Measurements from ENCODE around the gene MRPL52.
"Not testable (repeated sequence)": the region's sequence is repeated elsewhere in the genome, so short reads cannot be mapped to it uniquely, and the experiment has no call there.

Gene MRPL52

DNA sequence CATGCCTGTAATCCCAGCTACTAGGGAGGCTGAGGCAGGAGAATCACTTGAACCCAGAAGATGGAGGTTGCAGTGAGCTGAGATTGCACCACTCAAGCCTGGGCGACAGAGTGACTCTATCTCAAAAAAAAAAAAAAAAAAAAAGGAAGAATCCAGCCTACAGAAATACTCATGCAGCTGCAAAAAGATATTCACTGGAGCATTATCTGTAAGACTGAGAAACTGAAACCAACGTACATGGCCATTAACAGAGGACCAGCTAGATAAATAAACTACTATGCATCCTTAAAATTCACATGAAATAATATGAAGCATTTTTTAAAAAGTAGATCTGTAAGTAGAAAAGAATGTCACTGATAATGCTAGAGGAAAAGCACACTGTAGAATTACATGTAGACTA lies 18.0 kb upstream of the MRPL52 start:
- no peak for DNase-seq

DNA sequence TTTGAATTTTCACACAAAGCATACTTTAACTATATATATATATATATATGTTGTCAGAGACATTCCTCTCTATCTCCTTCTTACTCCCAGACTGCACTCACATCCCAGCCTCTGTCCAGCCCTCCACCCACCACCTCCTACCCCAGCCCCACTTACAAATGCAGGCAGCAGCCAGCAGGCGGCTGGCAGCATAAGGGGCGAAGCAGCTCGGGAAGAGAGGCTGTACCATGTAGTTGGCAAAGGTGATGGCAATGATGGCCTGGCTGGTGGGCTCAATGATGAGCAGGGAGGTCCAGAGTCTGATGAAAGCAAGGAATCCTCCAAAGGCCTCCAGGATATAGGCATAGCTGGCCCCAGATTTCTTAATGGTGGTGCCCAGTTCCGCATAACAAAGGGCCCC lies 16.9 kb upstream of the MRPL52 start:
- no peak for DNase-seq

DNA sequence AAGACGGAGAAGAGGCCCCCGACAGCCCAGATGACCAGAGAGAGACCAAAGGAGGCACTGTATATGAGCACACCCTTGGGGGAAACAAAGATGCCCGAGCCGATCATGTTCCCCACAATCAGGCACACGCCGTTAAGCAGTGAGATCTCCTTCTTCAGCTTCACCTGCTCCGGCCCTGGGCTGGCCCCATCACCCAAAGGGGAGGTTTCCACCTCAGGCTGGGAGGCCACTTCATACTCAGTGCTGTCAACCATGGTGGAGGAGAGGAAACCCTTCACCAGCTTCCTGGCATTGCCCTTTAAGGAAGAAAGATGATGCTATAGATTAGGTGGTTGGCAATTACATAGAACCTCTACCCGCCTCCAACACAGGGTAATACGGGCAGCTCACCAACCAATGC lies 16.5 kb upstream of the MRPL52 start:
- DNase-seq = no peak

DNA sequence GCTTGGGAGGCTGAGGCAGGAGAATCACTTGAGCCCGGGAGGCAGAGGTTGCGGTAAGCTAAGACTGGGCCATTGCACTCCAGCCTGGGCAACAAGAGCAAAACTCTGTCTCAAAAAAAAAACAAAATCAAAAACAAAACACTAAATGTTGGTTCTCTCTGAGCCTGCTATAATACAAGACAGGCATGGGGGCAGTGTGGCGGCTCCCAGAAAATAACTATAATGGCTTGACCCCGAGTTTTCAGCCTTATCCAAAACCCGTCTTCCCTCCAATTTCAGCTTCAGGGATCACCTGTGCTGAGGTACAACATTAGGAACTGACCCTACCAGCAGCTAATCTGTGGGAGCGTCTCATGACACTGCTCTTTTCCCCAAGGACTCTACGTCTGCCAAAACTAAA lies 15.3 kb upstream of the MRPL52 start:
- no peak for DNase-seq

DNA sequence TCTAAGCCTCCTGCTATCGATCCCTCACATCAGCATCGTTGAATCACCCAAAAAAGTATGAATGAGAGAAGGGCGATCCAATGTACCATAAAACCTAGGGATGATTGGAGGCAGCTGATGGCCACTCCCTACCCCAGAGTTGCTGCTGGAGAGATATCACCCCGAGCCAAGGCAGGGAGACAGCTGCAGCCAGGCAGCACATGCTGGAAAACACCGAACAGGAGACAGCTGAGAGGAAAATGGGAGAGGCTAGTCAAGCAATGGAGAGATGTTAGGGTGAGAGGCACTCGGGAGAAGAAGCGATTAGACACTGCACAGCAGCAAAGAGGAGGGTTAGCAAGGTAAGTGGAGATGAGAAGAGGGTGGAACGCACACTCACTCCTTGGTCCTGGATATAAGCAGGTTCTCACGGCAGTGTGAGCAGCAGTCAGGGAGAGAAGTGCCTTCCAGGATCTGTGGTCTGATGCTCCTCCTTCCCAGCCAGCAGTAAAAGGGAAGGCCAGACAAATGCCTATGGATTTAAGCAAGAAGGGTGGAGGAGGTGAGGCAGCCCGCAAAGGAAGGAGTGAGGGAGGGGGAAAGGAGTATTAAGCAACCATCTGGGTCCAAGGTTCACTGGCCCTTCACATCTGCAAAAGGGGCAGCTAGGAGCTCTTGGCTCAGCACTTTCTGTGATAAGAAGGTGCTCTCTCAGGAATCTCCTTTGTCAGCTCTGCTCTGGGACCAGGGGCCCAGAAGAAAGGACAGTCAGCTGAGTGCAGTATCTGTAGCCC lies 14.6 kb upstream of the MRPL52 start, which contains the start of gene SLC7A7:
TSS of gene SLC7A7 (minus strand) at position 495 of the 773 bp plus-strand sequence. CDS start 2,037 bp downstream, outside the sequence.
- no peak for DNase-seq

DNA sequence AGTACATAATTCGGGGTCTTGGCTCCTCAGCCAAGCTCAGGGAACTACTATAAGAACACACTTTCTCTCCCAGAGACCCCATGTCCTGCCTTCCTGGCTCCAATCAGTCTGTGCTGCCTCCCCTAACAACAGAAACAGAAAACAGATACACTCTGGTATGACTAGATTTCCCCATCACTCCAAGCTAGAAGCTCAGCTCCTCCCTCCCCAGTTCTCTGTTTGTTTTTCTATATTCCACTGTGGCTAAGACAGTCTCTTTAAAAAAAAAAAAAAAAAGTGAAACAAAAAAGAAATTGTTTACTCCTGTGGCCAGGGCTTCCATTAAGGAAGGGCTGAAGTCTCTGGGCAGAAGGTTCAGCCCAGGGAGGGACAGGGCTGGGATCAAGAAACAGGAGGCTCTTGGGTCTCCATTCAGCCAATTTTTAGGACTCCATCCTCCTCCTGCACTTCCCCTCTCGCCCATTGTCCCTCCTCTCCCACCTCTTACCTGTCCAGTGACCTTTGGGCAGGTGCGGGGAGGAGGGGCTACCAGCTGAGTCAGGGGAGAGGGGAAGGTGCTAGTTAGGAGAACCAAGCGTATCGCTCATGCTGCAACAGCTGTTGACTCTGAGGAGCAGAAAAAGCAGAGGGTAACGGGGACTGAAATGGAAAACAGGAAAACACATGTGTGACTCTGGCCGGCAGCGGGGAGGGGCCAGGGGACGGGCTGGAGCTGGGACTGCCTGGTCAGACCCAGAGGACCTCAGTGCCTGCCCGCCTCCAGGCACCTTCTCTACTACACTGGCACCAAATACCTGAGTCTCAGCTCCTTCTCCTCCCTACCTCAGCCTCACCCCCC lies 10.3 kb upstream of the MRPL52 start:
- DNase-seq = no peak

DNA sequence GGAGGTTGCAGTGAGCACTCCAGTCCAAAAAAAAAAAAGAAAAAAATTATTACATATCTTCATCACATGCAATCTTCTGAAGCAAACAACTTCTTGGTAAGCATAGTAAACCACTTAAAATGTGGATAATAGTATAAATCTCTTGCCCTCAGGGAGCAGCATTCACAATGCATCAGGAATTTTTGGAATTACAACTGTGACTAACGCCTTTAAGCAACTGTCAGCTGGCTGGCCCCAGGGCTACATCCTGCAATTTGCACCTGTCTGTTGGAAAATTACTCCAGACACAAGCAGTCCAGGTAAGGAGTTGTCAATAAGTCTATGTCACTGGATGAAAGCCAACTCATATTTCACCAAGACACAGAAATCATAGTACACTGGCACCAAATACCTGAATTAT lies 9.0 kb upstream of the MRPL52 start:
- DNase-seq = no peak

DNA sequence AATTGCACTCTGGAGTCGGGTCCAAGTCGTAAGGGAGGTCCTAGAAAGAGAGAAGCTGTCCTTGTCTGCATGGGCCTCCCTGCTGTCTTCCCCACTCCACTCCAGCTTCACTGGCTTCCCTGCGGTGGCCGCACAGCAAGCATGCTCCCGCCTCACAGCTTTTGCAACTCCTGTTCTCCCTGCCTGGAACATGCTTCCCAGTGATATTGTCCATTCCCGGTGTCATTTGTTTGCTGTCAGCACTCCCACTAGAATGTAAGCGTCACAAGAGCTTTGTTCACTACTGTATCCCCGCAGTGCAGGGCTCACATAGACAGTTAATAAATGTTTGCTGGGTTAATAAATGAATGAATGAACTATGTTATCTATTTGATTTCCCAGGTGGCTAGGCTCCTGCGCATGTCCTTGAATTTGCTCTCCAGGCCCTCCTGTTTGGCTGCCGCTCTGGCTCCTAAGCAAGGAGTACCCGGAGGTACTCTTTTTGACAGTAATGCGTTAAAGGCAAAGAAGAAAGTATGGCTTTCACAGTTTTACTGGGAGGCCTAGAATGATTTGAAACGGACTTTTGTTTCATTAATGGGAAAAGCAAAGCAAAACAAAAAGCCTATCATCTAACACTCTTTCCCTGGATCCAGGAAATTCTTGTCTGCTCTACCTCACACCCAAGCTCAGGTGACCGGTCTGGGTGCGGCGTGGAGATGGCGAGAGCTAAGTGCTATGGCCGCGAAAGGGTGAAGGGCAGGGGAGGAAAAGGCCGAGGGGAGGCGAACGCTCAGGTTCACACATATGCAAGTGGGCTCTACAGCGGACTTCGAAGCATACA lies 8.3 kb upstream of the MRPL52 start:
- DNase-seq = no peak

DNA sequence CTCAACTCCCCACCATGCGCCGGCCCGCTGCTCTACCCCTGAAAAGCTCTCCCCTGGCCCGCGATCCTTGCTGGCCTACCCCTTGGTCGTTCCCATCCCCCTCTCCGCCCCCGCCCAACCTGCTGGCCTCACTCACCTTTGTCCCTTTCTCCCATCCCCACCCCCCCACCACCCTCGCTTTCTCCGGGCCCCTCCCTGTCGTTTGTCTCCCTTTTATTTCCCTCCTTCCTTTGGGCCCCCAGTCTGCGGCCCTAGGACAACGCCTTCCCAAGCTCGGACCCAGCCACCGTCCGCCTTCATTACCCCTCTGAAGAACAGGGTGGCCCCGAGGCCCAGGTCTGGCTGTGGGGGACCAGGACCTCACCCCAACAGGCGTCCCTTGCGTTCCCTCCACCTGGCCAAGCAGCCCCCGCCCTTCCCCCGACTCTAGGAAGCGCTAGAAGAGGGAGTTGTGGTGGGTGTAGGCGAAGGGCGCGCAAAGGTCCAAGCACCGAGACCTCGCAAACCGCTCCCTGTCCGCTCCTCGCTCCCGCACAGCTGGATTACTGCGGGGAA lies 7.6 kb upstream of the MRPL52 start:
- no peak for DNase-seq

DNA sequence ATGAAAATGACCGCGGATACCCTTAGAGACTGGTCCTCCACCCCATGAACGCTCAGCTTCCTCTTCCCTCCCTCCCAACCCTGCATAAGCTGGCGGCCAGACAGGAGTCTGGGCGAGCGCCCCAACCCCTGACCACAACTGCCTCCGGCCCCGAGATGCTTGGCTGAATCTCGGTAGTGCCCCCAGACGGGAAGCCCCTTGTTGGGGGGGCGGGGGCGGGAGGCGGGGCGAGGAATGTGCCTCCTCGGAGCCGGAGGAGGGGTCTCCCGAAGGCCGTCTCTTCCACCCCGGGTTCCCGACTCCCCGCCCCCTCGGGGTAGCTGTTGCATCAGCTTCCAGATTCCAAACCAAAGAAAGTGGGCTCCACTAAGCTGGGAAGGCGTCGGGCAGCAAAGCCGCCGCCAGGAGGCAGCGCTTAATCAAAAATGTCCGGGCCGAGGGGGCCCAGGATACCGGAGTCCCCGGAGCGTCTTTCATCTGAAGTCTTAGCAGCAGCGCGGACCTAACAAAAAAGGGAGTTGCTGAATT lies 7.1 kb upstream of the MRPL52 start:
- DNase-seq = peak; percentile 29 to 75 (median 57)

DNA sequence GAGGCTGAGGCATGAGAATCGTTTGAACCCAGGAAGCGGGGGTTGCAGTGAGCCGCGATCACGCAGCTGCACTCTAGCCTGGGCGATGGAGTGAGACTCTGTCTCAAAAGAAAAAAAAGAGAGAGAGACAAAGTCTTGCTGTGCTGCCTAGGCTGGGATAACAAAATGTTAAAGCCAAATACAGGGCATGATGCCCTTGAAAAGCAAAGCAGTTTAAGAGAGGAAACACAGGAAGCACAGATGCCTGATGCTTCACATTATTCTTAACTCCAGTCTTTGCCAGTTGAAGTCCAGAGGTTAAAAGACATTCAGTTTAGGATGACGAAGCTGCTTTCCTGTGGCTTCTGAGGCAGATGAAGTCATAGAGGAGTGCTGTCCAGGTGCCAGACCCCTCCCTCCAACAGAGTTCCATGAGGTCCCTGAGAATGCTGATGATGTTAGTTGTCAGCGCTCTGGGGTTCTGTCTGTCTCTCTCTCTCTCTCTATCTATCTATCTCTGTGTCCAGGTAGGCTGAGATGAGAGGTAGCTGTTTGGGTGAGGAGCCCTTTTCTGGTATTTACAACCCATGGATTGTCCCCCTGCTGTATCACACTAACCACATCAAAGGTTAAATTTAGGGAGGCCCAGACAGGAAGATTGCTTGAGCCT lies 4.9 kb upstream of the MRPL52 start:
- no peak for DNase-seq

DNA sequence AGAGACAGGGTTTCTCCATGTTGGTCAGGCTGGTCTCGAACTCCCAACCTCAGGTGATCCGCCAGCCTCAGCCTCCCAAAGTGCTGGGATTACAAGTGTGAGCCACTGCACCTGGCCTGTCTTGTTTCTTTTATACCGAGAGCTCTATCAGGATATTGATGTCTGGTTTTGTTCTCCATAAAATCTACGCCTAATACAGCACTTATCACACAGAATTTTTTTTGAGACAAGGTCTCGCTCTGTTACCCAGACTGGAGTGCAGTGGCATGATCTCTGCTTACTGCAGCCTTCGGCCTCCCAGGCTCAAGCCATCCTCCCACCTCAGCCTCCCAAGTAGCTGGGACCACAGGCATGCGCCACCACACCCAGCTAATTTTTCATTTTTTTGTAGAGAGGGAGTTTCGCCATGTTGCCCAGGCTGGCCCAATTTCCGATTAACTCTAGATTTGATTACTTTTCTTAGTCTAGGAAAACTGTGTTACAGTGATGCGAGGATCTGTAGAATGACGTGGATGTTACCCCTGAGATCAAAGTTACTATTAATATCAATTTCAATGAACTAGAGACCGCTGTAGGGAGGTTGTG lies 519 bp upstream of the MRPL52 start:
- DNase-seq = not testable (repeated sequence)

DNA sequence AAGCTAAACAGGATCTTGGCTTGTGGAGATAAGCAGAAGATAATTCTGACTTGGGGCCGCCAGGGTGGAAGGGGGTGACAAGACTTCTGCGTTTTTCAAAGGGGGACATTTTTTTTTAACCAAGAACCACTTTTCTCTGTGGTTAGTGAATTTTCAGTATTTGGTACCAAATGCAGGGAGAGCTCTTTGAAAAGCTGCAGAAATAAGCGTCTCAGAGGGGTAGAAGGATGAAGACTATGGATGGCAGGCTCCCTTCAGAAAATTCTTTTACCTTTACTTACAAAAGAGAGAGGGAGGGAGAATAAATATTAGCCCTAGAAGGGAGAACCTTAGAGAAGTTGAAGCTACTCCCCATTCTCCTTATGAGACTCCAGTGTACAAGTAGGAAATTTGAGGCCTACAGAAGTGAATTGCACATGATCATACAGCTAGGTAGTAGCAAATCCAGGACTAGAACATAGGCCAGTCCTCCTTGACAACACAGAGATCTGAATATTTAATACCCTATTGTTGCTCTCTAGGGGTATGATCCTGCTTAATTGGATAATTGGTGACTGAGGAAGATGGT lies 840 bp downstream of the MRPL52 start:
- DNase-seq = no peak

DNA sequence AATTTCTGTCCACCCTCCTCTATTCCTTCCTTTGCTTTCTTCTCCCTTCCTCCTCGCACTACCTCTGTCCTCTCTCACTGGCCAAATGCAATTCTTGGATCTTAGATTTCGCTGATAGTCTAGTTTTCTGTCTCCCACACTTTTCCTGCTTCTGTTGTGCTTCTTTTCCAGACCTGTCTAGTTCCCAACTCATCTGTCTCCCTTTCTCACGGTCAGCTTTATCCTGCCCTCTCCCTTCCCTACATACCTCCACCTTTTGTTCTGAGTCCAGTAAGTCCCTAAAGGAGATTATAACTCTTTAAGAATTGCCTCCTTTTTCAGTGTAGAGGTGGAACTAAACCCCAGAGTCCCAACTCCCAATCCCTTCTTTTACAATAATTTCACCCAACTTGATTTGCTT lies 5.8 kb downstream of the MRPL52 start:
- no peak for DNase-seq

DNA sequence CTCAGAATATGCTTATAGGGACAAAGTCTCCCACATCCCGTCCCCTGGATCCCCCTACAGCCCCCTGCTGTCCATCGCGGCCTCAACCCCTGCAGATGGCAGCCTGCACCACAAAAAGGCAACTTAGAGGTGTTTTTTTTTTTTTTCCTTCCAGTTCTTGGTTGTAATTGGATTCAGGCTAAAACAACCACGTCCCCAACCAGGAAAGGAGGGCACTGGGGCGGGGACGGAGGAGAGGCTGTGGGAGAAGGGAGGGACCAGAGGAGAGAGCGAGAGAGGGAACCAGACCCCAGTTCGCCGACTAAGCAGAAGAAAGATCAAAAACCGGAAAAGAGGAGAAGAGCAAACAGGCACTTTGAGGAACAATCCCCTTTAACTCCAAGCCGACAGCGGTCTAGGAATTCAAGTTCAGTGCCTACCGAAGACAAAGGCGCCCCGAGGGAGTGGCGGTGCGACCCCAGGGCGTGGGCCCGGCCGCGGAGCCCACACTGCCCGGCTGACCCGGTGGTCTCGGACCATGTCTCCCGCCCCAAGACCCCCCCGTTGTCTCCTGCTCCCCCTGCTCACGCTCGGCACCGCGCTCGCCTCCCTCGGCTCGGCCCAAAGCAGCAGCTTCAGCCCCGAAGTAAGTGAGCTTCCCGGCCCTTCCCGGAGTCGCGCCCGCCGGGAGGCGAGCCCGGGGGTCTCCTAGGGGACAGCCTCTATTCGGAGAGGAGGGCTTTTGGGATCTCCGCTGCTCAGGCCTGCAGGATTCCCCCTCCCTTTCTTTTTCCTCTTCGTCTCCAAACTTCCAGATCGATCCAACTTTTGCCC lies 6.8 kb downstream of the MRPL52 start, which contains the start of gene MMP14:
TSS of gene MMP14 (plus strand) at position 285 of the 813 bp plus-strand sequence. CDS start at position 518, 233 bp downstream.
- no peak for DNase-seq

DNA sequence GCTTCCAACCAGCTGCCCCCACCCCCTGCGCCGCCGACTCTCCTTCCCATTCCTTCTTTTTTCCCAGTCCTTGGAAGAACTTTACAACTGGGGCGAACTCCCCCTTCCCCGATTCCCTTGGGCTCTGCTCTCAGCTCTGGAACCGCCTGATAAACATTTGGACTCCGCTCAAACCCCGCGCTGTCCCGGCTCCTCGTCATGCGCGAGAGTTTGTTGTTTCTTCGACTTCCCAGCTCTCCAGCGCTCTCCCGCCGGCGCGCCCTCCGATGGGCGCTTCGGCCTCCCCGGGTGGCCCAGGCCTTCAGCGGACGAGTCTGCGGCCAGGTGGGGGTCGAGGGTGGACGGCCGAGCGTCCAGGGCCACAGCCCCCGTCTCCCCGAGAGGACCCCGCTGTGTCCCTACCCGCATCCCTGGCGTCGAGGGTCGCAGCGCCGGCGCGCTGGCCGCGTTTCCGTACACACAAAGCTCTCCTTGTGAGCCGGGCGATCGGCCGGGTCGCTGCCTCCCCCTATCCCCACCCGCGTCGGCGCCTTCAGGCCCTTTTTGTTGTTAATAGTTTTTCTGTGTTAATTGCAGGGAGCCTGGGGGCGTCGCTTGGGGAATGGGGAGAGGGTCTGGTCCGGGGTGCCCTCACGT lies 7.5 kb downstream of the MRPL52 start:
- no peak for DNase-seq

DNA sequence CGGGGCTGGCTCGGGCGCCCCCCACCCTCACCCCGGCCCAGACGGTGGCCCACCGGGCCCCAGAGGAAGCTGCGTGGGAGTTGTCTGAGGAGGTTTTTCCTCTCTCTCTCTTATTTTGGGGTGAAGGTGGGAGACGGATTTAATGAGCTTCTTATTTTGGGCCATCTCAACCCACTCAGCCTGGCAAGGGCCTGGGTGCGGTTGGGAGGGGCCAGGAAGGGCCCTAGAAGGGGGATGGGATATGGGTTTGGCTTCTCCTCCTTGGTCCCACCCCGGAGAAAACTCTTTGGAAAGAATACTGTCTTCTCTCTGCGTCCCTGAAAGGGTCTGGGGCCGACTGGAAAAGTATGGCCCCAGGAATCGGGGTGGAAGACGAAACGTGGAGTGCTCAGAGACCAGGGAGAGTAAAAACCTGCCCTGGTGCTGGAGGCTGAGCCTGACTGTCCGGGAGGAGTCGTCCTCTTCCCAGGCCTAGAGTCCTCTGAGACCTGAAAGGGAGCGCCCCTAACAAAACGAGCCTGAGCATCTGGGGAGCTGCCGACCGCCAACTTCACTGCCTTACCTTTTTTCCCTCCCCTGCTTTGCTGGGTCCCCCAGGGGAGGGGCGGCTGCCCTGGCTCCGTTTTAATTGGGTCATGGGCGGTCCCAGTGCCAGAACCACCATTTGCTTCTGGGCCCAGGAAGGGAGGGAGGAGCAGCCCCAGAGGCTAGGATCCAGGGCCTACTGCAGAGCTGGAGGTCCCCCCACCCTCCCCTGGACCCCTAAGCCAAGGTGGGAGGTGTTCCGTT lies 8.3 kb downstream of the MRPL52 start:
- DNase-seq = no peak

DNA sequence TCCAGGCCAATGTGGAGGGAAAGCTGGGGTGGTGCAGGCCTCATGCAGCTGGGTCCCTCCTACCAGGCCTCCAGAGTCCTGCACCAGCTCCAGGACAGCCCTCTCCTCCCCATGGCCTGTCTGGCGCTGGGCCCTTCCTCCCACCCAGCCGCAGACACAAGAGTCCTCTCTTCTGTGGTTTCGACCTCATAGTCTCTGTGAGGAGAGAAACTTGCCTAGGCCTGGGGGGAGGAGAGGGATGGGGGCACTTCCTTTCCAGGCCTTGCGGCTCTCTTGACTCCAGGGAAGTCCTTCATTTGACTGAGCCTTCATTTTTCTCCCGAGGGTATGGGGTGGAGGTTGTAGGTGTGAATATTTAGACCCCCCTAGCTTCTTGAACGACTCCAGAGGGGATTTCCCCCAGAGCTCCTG lies 8.9 kb downstream of the MRPL52 start:
- no peak for DNase-seq

All from T-helper 1 cell (primary cell).